Fibroblast of pulmonary artery (primary cell): Measurements from ENCODE around the gene NUDCD3.

Experiments
- DNase-seq: peaks from one replicate; pipeline ENCODE4 v3.0.0-alpha.2; 2010; ENCODE audit warnings: low read depth
- H3K4me3 ChIP-seq: replicated peaks from 2 replicates; pipeline ENCODE4 v1.5.1; 2011; ENCODE audit warnings: low read depth, mild to moderate bottlenecking, control low read depth, low read length, moderate library complexity
- CTCF ChIP-seq: IDR thresholded peaks from 2 replicates; pipeline ENCODE4 v1.5.1; 2011; ENCODE audit warnings: mild to moderate bottlenecking, control low read depth, low read length, inconsistent platforms; ENCODE audit errors: missing control alignments

Gene NUDCD3

DNA sequence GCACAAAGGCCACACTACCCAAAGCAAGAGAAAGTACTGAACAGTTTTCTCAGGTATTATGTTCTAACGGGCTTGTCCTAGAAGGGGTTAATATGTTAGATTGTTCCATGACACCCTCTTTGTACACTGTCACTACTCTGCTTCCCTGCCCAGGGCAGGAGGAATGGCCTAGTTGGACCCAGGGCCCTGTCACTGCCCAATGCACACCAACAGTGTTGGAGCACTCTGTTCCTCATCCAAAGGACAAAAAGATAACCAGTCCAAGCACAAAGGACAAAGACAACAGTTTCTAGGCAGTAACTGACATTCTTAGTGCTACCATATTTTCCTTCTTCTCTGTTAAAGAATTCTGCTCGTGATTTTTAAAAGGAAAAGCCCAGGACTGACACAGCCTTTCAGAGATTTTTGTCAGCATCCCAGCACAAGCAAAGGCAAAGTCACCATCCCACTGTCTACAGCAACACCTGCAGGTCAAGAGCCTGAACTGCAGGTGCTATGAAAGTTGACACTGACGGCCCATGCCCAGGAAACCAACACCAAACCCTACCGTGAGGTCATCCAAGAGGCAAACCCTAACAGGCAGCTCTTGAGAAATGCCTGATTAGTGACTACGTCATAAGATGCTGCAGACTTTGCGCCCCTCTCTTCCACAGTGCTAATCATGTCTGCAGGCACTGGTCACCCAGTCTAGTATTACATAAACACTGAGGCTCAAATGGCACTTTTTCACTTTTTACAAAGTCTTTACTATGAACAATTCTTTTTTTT, 13.2 kb downstream of the NUDCD3 start:
- TF ChIP-seq CTCF = peak; percentile 100
- H3K4me3 ChIP-seq = no peak overlapping the region

GRCh38 chr7:44476313-44476712, 14.1 kb downstream of the NUDCD3 start:
- no peak for DNase-seq
- no peak for TF ChIP-seq CTCF
- no peak overlapping the region for H3K4me3 ChIP-seq

More for the DNA sequence above, 13.2 kb downstream of the NUDCD3 start:
- DNase-seq = peak; percentile 87

GRCh38 chr7:44473295-44473694, 17.2 kb downstream of the NUDCD3 start:
- DNase-seq = peak; percentile 47
- no peak for TF ChIP-seq CTCF
- H3K4me3 ChIP-seq = no peak overlapping the region

DNA sequence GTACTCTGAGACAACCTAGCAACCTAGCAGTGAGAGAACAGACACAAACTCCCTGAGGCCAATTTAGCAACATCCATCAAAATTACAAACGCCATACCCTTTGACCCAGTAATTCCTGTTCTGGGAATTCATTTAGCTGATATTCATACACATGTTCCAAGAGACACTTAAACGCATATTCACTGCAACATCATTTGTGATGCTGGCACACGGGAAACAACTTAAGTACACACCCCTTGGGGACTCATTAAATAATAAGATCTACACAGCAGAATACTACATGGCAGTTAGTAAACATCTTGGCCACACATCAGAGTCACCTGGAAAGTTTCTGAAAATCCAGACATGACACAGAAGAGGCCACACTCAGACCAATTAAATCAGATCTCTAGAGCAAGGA, 17.6 kb downstream of the NUDCD3 start:
- no peak for TF ChIP-seq CTCF
- DNase-seq = no peak
- no peak overlapping the region for H3K4me3 ChIP-seq

GRCh38 chr7:44471850-44472249, 18.6 kb downstream of the NUDCD3 start:
- DNase-seq = no peak
- TF ChIP-seq CTCF = no peak

GRCh38 chr7:44471436-44471835, 19.0 kb downstream of the NUDCD3 start:
- no peak overlapping the region for H3K4me3 ChIP-seq
- TF ChIP-seq CTCF = no peak
- no peak for DNase-seq

More at GRCh38 chr7:44471850-44472249, 18.6 kb downstream of the NUDCD3 start:
- no peak overlapping the region for H3K4me3 ChIP-seq
